Measurements from ENCODE around the gene DIP2A. TPM values are rescaled to one million over a fixed set of nuclear protein-coding genes. Genes with fewer than 3 reads are reported as not detected.

Gene DIP2A
- 26.5 and 34.4 TPM in 2 replicates for total RNA-seq (ENCODE audit: low replicate concordance)

GRCh38 chr21:46458315-46459023 is at the start of gene DIP2A:
DIP2A (plus strand) TSS chr21:46458891; CDS start chr21:46459132, 241 bp downstream.
- no peak for TF ChIP-seq CTCF (IDR thresholded peaks at IDR 0.05; ENCODE audit: insufficient read depth, low read length)
- peak; percentile 94 for DNase-seq (ENCODE audit: low read depth)
- peak within 1 kb of the TSS; percentile 82 for H3K4me3 ChIP-seq (ENCODE audit: low read depth, low read length)

DNA sequence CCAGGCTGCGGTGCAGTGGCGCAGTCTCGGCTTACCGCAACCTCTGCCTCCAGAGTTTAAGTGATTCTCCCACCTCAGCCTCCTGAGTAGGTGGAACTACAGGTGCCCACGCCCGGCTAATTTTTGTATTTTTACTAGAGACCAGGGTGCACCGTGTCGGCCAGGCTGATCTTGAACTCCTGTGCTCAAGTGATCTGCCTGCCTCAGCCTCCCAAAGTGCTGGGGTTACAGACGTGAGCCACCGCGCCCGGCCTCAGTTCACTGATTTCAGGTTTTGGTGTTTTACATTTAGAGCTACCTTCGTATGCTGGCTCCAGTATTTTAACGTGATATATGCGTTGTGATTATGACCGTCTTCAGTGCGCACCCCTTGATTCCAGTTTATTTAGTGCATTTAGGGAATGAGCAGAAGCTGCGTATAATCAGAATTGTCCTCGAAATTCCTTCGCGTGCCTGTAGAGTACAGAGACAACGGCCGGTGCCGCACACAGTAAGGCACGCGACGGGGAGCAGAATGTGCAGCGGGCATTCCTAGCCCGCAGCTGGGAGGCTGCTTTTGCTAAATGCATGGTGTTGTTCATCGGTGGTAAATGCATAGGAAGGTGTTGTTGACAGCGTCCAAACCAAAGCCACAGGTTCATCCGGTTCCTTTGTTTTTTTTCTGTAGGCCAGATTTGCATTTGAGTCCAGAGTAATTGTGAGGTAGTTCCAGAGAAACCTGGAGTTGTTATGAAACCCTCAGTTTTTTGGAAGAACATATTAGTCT is 48.9 kb upstream of the DIP2A start:
- no peak overlapping the region for H3K4me3 ChIP-seq (ENCODE audit: low read depth, low read length)
- DNase-seq (ENCODE audit: low read depth), result no peak
- no peak for TF ChIP-seq CTCF (IDR thresholded peaks at IDR 0.05; ENCODE audit: insufficient read depth, low read length)

- no peak for DNase-seq (ENCODE audit: low read depth)
- TF ChIP-seq CTCF (IDR thresholded peaks at IDR 0.05; ENCODE audit: insufficient read depth, low read length), result no peak
- H3K4me3 ChIP-seq (ENCODE audit: low read depth, low read length), result no peak overlapping the region
These were observed 48.2 kb upstream of the DIP2A start for GRCh38 chr21:46410516-46410915.

- DNase-seq (ENCODE audit: low read depth), result no peak
- no peak for TF ChIP-seq CTCF (IDR thresholded peaks at IDR 0.05; ENCODE audit: insufficient read depth, low read length)
These were observed 47.5 kb upstream of the DIP2A start for GRCh38 chr21:46411236-46411635.

DNA sequence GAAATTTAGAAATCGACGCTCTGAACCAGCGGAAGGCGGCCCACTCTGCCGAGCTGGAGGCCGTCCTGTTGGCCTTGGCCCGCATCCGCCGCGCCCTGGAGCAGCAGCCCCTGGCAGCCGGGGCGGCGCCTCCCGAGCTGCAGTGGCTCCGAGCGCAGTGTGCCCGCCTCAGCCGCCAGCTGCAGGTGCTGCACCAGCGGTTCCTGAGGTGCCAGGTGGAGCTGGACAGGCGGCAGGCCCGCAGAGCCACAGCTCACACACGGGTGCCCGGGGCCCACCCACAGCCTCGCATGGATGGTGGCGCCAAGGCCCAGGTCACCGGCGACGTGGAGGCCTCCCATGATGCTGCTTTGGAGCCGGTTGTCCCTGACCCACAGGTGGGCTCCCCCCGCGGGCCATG is 47.0 kb upstream of the DIP2A start:
- no peak for DNase-seq (ENCODE audit: low read depth)
- TF ChIP-seq CTCF (IDR thresholded peaks at IDR 0.05; ENCODE audit: insufficient read depth, low read length), result no peak
- no peak overlapping the region for H3K4me3 ChIP-seq (ENCODE audit: low read depth, low read length)

More at GRCh38 chr21:46411236-46411635, 47.5 kb upstream of the DIP2A start:
- no peak overlapping the region for H3K4me3 ChIP-seq (ENCODE audit: low read depth, low read length)

- DNase-seq (ENCODE audit: low read depth), result no peak
These were observed 45.9 kb upstream of the DIP2A start for GRCh38 chr21:46412521-46413364.

More at GRCh38 chr21:46412521-46413364, 45.9 kb upstream of the DIP2A start:
- TF ChIP-seq CTCF (IDR thresholded peaks at IDR 0.05; ENCODE audit: insufficient read depth, low read length), result no peak
- no peak overlapping the region for H3K4me3 ChIP-seq (ENCODE audit: low read depth, low read length)

Measured in fibroblast of the aortic adventitia (primary cell).